H4 (cell line): ENCODE results near the gene LUM. TPM values are rescaled to one million over a fixed set of nuclear protein-coding genes. Genes with fewer than 3 reads are reported as not detected.

Source experiments
- DNase-seq: peaks from one replicate; pipeline ENCODE4 v3.0.0-alpha.2; 2015; ENCODE audit warnings: low spot score
- total RNA-seq: library from RNA; depleted of rRNA; stranded (reverse); fragments of >200 nt; shearing (Covaris generic); gene quantifications from 2 replicates; pipeline ENCODE4 v1.2.3, GENCODE V29; 2014; rRNA removed

The LUM gene
- 485 and 703 TPM in 2 replicates for total RNA-seq

GRCh38 chr12:91111366-91112325, at the start of gene LUM:
LUM (minus strand) TSS chr12:91111494; CDS start chr12:91108979, 2,515 bp downstream.
- peak; percentile 75 for DNase-seq

GRCh38 chr12:91161009-91161408, 49.7 kb upstream of the LUM start:
- no peak for DNase-seq

- no peak for DNase-seq
These were observed 44.7 kb upstream of the LUM start for GRCh38 chr12:91155990-91156389.

GRCh38 chr12:91154131-91154530, 42.8 kb upstream of the LUM start:
- DNase-seq = no peak

- DNase-seq = no peak
These were observed 32.8 kb upstream of the LUM start for GRCh38 chr12:91144053-91144452.

- DNase-seq = no peak
These were observed 31.9 kb upstream of the LUM start for GRCh38 chr12:91143206-91143605.

- DNase-seq = no peak
These were observed 30.9 kb upstream of the LUM start for GRCh38 chr12:91142221-91142631.

GRCh38 chr12:91140026-91140931, 29.0 kb upstream of the LUM start:
- DNase-seq = peak; percentile 92

- no peak for DNase-seq
These were observed 28.0 kb upstream of the LUM start for GRCh38 chr12:91139286-91139685.

- no peak for DNase-seq
These were observed 27.1 kb upstream of the LUM start for GRCh38 chr12:91138337-91138920.

- DNase-seq = no peak
These were observed 22.6 kb upstream of the LUM start for GRCh38 chr12:91133871-91134270.

GRCh38 chr12:91129662-91130362, 18.5 kb upstream of the LUM start:
- DNase-seq = no peak

- no peak for DNase-seq
These were observed 16.5 kb upstream of the LUM start for GRCh38 chr12:91127751-91128150.

GRCh38 chr12:91127306-91127705, 16.0 kb upstream of the LUM start:
- no peak for DNase-seq

GRCh38 chr12:91126516-91126915, 15.2 kb upstream of the LUM start:
- DNase-seq = no peak

GRCh38 chr12:91123236-91123916, 12.1 kb upstream of the LUM start:
- no peak for DNase-seq

- DNase-seq = no peak
These were observed 9.5 kb upstream of the LUM start for GRCh38 chr12:91120781-91121180.

- DNase-seq = no peak
These were observed 7.8 kb upstream of the LUM start for GRCh38 chr12:91119089-91119488.

- DNase-seq = no peak
These were observed 2.3 kb upstream of the LUM start for GRCh38 chr12:91113621-91114020.

- no peak for DNase-seq
These were observed 876 bp downstream of the LUM start for GRCh38 chr12:91110311-91110924.
